ENCODE data around the gene SH3GL1.

GRCh38 chr19:4324228-4324627, 76.1 kb downstream of the SH3GL1 start:
- no peak for TF ChIP-seq CTCF (conservative IDR thresholded peaks at IDR 0.05; ENCODE audit: low read length)
- TF ChIP-seq EZH2phosphoT487 (IDR thresholded peaks at IDR 0.05; ENCODE audit: borderline replicate concordance, low read depth, low read length) = no peak

Data from OCI-LY7 (cell line).